ENCODE results near the gene RNF150.
"Not testable (repeated sequence)": the region's sequence is repeated elsewhere in the genome, so short reads cannot be mapped to it uniquely, and the experiment has no call there.

RNF150 gene

GRCh38 chr4:140857111-140857510 lies 276.2 kb downstream of the RNF150 start:
- DNase-seq = no peak

- DNase-seq = no peak
These were observed 276.6 kb downstream of the RNF150 start for GRCh38 chr4:140856621-140857062.

- no peak for DNase-seq
These were observed 279.1 kb downstream of the RNF150 start for GRCh38 chr4:140854168-140854567.

- no peak for DNase-seq
These were observed 281.5 kb downstream of the RNF150 start for GRCh38 chr4:140851804-140852203.

- no peak for DNase-seq
These were observed 282.1 kb downstream of the RNF150 start for GRCh38 chr4:140851032-140851636.

GRCh38 chr4:140849526-140849925 lies 283.7 kb downstream of the RNF150 start:
- DNase-seq = no peak

- no peak for DNase-seq
These were observed 286.5 kb downstream of the RNF150 start for GRCh38 chr4:140846736-140847135.

GRCh38 chr4:140844061-140844460 lies 289.2 kb downstream of the RNF150 start:
- no peak for DNase-seq

GRCh38 chr4:140841186-140841585 lies 292.1 kb downstream of the RNF150 start:
- no peak for DNase-seq

GRCh38 chr4:140839888-140840790 lies 293.1 kb downstream of the RNF150 start:
- DNase-seq = no peak

GRCh38 chr4:140839406-140839805 lies 293.9 kb downstream of the RNF150 start:
- no peak for DNase-seq

GRCh38 chr4:140837736-140838135 lies 295.5 kb downstream of the RNF150 start:
- DNase-seq = no peak

GRCh38 chr4:140834839-140835495 lies 298.3 kb downstream of the RNF150 start:
- DNase-seq = no peak

- no peak for DNase-seq
These were observed 300.0 kb downstream of the RNF150 start for GRCh38 chr4:140833280-140833679.

- DNase-seq = no peak
These were observed 303.4 kb downstream of the RNF150 start for GRCh38 chr4:140829825-140830224.

GRCh38 chr4:140826701-140827027 lies 306.6 kb downstream of the RNF150 start:
- no peak for DNase-seq

- not testable (repeated sequence) for DNase-seq
These were observed 312.7 kb downstream of the RNF150 start for GRCh38 chr4:140820520-140820919.

- no peak for DNase-seq
These were observed 313.7 kb downstream of the RNF150 start for GRCh38 chr4:140819610-140820009.

GRCh38 chr4:140818433-140818832 lies 314.8 kb downstream of the RNF150 start:
- DNase-seq = no peak

- no peak for DNase-seq
These were observed 316.3 kb downstream of the RNF150 start for GRCh38 chr4:140816806-140817510.

- DNase-seq = no peak
These were observed 319.5 kb downstream of the RNF150 start for GRCh38 chr4:140813804-140814203.

GRCh38 chr4:140812916-140813315 lies 320.4 kb downstream of the RNF150 start:
- no peak for DNase-seq

GRCh38 chr4:140811429-140811828 lies 321.8 kb downstream of the RNF150 start:
- no peak for DNase-seq

All from SHP77 treated with DMSO at 0.1 percent for 48 hours (cell line).